ENCODE results near the gene SOS2.
"Not testable (repeated sequence)": the region's sequence is repeated elsewhere in the genome, so short reads cannot be mapped to it uniquely, and the experiment has no call there.

Gene SOS2

DNA sequence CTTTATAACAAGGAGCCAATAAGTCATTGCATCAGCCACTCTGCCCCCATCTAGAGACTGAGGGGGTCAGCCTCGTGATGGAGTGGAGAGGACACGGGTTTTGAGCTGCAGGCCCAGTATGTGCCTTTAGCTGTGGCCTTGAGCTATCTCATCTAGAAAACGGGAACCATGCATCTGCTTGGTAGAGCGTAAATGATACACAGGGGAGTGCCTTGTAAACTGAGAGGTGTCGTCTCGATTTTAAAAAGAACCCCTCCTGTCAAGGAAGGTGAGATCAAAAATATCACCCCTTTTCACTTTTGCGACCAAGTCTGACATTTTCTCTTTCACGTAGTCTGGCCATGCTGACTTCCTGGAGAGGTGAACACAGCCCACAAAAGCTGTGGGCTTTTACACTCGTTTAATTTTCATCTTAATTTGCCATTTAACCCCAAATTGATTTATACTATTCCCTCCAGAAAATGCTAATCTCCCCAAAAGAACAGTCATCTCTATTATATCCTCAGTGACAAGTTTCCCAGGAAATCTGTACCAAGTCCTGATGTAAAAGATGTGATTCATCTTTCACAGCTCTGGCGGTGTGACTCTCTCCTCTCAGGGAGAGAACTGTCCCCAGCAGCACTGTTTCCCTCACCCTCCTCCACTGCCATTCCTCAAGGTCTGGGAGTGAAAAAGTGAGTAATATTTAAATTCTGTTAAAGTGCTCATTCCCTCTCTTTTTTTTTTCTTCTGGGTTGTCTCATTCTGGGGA is 145.6 kb downstream of the SOS2 start:
- peak; percentile 64 for DNase-seq (ENCODE audit: low read depth)

DNA sequence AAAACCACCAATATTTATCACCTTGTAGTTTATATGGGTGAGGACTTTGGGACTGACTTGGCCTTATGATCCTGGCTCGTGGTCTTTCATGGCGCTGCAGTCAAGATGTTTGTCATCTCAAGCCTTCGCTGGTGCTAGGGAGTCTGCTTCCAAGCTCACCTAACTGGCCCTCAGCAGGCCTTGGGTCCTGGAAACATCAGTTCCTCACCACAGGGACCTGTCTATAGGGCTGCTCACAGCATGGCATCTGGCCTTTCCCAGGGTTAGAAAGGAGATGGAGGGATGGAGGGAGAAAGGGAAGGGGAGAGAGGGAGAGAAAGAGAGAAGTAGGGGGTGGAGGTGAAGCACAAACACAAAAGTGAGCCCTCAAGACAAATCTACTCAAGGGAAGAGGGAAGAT is 146.7 kb downstream of the SOS2 start:
- DNase-seq (ENCODE audit: low read depth) = no peak

DNA sequence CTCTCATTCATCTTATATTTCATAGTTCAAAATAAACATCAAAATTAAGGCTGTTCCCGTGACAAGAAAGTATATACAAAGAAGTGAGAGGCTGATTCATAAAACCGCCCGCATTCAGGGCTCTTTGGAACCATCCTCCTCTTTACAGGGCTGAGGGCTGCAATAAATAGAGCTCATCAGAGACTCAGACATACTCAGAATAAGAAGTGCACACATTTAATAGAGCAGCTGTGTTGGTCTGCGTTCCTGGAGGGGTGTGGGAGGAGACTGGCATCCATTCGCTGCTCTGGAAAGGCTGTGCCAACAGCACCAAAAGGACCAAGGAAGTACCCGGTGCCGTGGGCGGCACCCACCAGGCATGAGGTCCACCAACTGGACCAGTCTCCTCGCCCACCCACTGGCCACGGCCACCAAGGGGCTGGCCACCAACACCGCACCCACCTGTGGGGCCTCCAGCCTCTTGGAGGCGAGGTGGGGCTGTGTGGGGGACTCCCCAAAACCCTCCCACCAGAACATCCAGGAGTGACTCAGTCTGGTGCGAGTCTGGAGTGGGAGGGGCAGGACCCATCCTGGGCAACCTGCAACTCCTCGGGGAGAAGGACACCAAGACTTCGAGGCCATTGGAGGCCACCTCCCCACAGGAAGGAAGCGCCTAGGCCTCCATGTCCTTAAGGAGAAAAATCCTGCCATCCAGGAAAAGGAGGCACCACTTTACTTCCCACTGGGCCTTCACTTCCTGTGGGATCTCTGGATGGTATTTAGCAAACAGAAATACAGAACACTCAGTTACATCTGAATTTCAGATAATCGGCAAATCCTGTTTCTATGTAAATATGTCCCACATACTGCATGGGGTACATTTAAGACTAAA is 147.7 kb downstream of the SOS2 start:
- DNase-seq (ENCODE audit: low read depth) = no peak

DNA sequence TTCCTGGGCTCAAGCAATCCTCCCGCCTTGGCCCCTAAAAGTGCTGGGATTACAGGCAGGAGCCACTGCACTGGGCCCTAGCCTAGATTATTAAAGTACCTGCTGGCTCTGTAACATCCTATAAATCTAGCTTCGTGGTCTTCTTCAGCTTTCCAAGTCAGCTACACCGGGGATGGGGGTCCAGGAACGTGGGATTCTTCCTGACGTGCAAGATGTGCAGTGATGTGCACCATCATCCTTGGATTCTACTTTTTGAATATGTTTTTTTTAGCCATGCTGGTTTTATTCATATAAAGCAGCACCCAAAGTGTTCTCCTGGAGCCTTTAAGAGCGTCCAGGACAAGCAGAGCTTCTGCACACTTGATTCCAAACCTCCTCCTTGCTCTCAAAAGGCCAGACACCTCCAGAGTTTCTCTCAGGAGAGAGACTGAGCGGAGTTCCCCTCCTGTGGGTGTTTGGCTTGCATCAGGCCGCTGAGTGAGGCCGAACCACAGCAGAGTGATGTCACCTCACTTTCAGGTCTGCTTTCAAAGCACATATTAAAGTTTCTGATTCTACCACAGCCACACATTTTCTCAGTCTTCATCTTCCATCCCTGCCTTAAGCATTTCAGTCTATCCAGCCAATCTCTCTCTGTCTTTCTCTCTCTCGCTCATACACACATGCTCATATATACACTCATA is 148.5 kb downstream of the SOS2 start:
- no peak for DNase-seq (ENCODE audit: low read depth)

DNA sequence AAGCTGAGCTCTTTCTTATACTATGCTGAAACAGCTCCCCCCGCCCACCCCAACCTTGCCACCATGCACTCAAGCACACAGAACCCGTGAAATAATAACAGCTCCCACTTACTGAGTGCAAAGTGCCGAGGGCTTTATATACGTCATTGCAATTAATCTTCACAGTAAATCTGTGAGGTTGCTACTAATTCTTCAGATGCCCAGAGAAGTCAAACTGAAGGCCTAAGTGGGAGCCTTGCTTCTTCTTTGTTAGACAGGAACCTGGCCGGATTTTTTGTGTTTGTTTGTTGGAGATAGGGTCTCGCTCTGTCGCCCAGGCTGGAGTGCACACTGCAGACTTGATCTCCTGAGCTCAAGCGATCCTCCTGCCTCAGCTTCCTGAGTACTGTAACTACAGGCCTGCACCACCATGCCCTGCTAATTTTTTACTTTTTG is 149.1 kb downstream of the SOS2 start:
- DNase-seq (ENCODE audit: low read depth) = no peak

DNA sequence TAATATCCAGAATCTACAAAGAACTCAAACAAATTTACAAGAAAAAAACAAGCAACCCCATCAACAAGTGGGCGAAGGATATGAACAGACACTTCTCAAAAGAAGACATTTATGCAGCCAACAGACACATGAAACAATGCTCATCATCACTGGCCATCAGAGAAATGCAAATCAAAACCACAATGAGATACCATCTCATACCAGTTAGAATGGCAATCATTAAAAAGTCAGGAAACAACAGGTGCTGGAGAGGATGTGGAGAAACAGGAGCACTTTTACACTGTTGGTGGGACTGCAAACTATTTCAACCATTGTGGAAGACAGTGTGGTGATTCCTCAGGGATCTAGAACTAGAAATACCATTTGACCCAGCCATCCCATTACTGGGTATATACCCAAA is 152.3 kb downstream of the SOS2 start:
- not testable (repeated sequence) for DNase-seq (ENCODE audit: low read depth)

DNA sequence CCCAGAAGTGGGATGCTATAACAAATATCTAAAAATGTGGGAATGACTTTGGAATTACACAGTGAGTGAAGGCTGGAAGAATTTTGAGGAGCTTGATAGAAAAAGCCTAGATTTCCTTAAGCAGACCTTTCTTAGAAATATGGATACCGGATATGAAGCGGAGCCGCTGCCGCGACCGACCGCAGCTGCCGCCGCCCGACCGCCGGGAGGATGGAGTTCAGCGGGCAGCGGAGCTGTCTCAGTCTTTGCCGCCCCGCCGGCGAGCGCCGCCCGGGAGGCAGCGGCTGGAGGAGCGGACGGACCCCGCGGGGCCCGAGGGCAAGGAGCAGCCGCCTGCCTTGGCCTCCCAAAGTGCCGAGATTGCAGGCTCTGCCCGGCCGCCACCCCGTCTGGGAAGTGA is 157.7 kb downstream of the SOS2 start:
- not testable (repeated sequence) for DNase-seq (ENCODE audit: low read depth)

DNA sequence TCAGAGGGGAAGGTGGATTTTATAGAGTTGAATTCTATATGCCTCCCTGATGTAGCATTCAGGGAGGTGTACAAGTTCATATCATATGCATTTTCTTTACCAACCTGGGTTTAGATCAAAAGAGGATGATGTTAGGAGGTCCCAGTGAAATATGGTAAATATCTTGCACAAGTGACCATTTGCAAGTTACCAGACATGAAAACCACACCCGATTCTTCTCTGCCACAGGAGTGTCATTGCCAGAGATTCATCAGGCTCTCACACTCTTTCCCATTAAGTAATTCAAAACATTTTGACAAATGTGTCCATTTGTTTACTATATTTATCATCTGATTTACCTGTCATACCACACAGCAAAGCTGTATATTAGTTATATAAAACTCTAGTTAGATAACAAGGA is 159.0 kb downstream of the SOS2 start:
- DNase-seq (ENCODE audit: low read depth) = no peak

DNA sequence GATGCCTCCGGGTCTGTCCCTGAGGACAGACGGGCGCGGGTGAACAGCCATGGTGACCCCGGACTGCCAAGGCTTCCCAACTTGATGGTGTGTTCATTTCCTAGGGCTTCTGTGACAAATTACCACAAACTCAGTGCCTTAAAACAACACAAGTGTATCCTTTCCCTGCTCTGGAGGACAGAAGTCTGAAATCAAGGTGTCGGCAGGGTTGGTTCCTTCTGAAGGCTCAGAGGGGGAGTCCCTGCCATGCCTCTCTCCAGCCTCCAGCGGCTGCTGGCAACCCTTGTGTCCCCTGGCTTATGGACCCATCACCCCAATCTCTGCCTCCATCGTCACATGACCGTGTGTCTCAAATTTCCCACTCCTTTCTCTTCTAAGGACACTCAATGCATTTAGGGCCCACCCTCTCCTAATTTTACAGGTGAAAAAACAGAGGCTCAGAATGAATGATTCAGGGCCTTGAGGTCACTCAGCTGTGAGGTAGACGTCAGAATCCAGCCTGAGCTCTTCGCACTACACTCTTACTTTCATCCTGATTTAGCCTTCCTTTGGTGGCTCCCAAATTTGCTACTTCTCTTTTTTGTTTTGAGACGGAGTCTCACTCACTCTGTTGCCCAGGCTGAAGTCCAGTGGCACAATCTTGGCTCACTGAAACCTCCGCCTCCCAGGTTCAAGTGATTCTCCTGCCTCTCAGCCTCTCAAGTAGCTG is 160.4 kb downstream of the SOS2 start:
- no peak for DNase-seq (ENCODE audit: low read depth)

DNA sequence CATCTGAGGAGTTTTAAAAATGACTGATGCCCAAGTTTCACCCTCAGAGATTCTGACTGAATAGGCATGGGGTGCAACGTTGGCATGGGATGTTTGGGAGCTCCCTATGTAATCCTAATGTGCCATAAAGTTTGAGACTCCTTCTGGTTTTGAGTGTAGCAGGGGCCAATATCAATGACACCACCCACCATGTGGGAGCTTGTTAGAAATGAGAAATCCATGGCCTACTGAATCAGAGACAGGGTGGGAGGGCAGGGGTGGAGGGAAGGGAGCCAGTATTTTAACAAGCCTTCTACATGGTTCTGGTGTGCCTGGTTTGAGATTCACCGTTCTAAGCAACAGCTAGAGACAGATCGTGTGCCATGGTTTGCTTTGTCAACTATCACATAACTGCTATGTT is 161.1 kb downstream of the SOS2 start:
- no peak for DNase-seq (ENCODE audit: low read depth)

DNA sequence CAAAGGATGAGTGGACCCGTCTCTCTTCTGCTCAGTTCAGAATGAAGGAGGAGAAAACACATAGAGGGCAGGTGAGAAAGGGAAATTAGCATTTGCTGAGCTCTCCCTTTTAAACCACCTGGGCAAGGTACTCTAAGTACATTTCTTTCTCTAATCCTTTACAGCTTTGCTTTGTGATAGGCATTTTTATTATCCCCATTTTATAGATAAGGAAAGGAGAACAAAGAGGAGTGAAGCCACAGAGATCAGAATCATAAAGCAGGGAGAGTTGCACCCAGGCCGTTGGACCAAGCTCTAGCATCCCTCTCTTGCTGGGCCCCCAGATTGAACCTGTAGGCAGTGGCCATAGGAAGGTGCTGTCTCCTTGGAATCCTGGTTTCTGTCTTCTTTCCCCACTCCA is 162.1 kb downstream of the SOS2 start:
- DNase-seq (ENCODE audit: low read depth) = no peak

DNA sequence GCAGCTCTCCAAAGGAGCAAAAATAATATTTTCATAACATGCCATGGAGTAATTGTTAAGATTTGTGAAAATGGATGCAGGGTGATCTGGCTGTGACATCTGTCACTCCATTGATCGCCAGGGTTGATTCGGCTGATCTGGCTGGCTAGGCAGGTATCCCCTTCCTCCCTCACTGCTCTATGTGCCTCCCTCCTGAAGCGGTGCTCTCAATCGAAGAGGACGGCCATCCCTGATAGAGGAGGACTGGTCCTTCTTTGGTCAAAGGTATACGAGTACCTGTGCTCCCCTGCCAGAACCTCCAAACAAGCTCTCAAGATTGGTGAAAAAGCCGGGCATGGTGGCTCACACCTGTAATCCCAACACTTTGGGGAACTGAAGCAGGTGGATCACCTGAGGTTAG is 162.9 kb downstream of the SOS2 start:
- DNase-seq (ENCODE audit: low read depth) = no peak

DNA sequence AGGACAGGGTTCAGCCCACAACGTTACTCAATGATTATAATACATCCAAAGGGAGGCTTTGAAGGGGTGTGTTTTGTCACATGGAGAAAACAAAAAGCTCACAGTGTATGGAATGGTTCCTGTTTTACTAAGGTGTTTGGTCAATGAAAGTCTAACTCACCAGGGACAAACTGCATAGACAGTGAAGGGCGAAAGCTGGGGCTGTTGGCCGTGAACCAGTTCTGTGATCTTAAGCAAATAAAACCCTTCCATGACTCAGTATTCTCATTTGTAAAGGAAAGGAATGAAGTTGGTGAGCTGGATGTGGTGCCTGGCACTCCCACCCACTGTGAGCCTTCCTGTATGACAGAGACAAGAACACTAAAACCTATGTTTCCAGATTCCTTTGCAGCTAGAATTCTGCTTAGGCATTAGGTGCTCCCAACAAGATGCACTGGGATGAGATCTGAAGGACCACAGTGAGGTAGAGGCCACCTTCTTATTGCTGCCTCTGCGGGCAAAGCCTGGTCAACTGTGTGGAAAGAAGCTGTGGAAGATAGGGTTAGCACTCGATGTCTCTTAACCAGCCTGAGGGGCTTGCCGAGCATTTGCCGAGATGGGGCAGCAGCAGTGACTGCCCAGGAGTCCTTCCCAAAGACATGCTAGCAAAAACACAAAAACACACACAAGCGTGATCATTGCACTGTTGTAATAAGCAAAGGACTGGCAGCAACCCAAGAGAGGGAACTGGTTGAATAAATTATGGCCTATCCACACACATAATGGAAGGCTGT is 163.5 kb downstream of the SOS2 start:
- no peak for DNase-seq (ENCODE audit: low read depth)
